CD14-positive monocyte (primary cell): ENCODE measurements around the gene NMUR1. TPM values are rescaled to one million over a fixed set of nuclear protein-coding genes. Genes with fewer than 3 reads are reported as not detected.

ENCODE experiments used
- DNase-seq, 3 donors: peaks; one replicate each; pipeline ENCODE4 v3.0.0-alpha.2; 2011 to 2022
- H2AFZ ChIP-seq: 2 replicates; pipeline ENCODE4 v1.6.0; 2012; ENCODE audit warnings: mild to moderate bottlenecking, low read depth, low read length, inconsistent platforms; ENCODE audit not compliant: insufficient read depth, poor library complexity, severe bottlenecking
- H3K27ac ChIP-seq, 2 donors: 1 replicate in 1 of 2; 2 replicates in 1 of 2; pipeline ENCODE4 v1.5.1; 2012 to 2013; ENCODE audit warnings: low read length in 2 of 2, control low read depth in 1 of 2, inconsistent platforms in 1 of 2, low read depth in 1 of 2, mild to moderate bottlenecking in 1 of 2
- H3K27me3 ChIP-seq, 2 donors: one replicate each; pipeline versions ENCODE4 v1.6.0 to v1.6.1; 2011 to 2013; ENCODE audit warnings: low read length in 2 of 2; ENCODE audit not compliant: control insufficient read depth in 2 of 2, insufficient read depth in 2 of 2
- H3K36me3 ChIP-seq, 2 donors: replicated peaks in 1 of 2; 1 replicate in 1 of 2; 2 replicates in 1 of 2; pipeline versions ENCODE4 v1.5.1 to v1.6.1; 2012 to 2013; ENCODE audit warnings: low read length in 2 of 2, control low read depth in 1 of 2, inconsistent platforms in 1 of 2, mild to moderate bottlenecking in 1 of 2; ENCODE audit not compliant: insufficient read depth in 2 of 2, control insufficient read depth in 1 of 2
- H3K4me1 ChIP-seq, 2 donors: 1 replicate in 1 of 2; 2 replicates in 1 of 2; pipeline versions ENCODE4 v1.5.1 to v1.6.1; 2012 to 2013; ENCODE audit warnings: low read length in 2 of 2, control low read depth in 1 of 2, inconsistent platforms in 1 of 2, mild to moderate bottlenecking in 1 of 2, moderate library complexity in 1 of 2; ENCODE audit not compliant: insufficient read depth in 2 of 2, control insufficient read depth in 1 of 2
- H3K4me2 ChIP-seq: replicated peaks from 2 replicates; pipeline ENCODE3; 2012; ENCODE audit warnings: low read length, moderate library complexity, mild to moderate bottlenecking; ENCODE audit not compliant: poor library complexity, severe bottlenecking; ENCODE audit errors: extremely low read depth
- H3K4me3 ChIP-seq, 3 experiments: fragments of 200-600 bp in 1 of 3; sonication (generic) in 1 of 3; replicated peaks in 1 of 3; 1 replicate in 2 of 3; 2 replicates in 1 of 3; pipeline ENCODE4 v1.5.1; 2011 to 2013; ENCODE audit warnings: low read length in 3 of 3, mild to moderate bottlenecking in 3 of 3, control low read depth in 2 of 3, low read depth in 2 of 3, inconsistent platforms in 1 of 3, moderate library complexity in 1 of 3
- H3K79me2 ChIP-seq: 2 replicates; pipeline ENCODE4 v1.6.0; 2012; ENCODE audit warnings: mild to moderate bottlenecking, control low read depth, inconsistent platforms, low read length, moderate library complexity; ENCODE audit not compliant: insufficient read depth
- H3K9ac ChIP-seq: 2 replicates; pipeline ENCODE4 v1.6.0; 2017; ENCODE audit warnings: low read length, mild to moderate bottlenecking; ENCODE audit not compliant: insufficient read depth, poor library complexity, severe bottlenecking
- H3K9me3 ChIP-seq, 2 donors: replicated peaks in 1 of 2; 1 replicate in 1 of 2; 2 replicates in 1 of 2; pipeline versions ENCODE4 v1.5.1 to v1.6.1; 2012 to 2013; ENCODE audit warnings: low read length in 2 of 2, control low read depth in 1 of 2; ENCODE audit not compliant: control insufficient read depth in 1 of 2, insufficient read depth in 1 of 2
- H4K20me1 ChIP-seq: 2 replicates; pipeline ENCODE4 v1.6.0; 2012; ENCODE audit warnings: mild to moderate bottlenecking, low read length, control low read depth, moderate library complexity; ENCODE audit not compliant: insufficient read depth
- H3K27ac Mint-ChIP-seq, 7 donors: one replicate each; pipeline ENCODE4 v1.8.0; 2020; ENCODE audit warnings: mild to moderate bottlenecking in 7 of 7, mixed read lengths in 7 of 7, moderate library complexity in 6 of 7, inconsistent platforms in 2 of 7
- H3K27me3 Mint-ChIP-seq, 3 donors: one replicate each; pipeline ENCODE4 v1.8.0; 2021 to 2022; ENCODE audit warnings: low read depth in 3 of 3, mild to moderate bottlenecking in 3 of 3, mixed read lengths in 3 of 3, moderate library complexity in 3 of 3, inconsistent platforms in 1 of 3
- H3K36me3 Mint-ChIP-seq, 2 donors: one replicate each; pipeline ENCODE4 v1.8.0; 2020; ENCODE audit warnings: mixed read lengths in 2 of 2, inconsistent platforms in 1 of 2, mild to moderate bottlenecking in 1 of 2
- H3K4me1 Mint-ChIP-seq: one replicate; pipeline ENCODE4 v1.8.0; 2020; ENCODE audit warnings: mild to moderate bottlenecking, mixed read lengths
- H3K4me3 Mint-ChIP-seq, 2 donors: one replicate each; pipeline ENCODE4 v1.8.0; 2020; ENCODE audit warnings: mild to moderate bottlenecking in 2 of 2, mixed read lengths in 2 of 2, moderate library complexity in 1 of 2
- H3K9me3 Mint-ChIP-seq, 7 donors: one replicate each; pipeline ENCODE4 v1.8.0; 2020 to 2022; ENCODE audit warnings: mixed read lengths in 7 of 7, mild to moderate bottlenecking in 6 of 7, moderate library complexity in 6 of 7, inconsistent platforms in 2 of 7
- CTCF ChIP-seq: fragments of 200-600 bp; IDR thresholded peaks from one replicate; pipeline ENCODE4 v1.8.0; 2022; ENCODE audit warnings: antibody characterized with exemption, mild to moderate bottlenecking
- WGBS: methylation state at CpG from one replicate; pipeline ENCODE4 v1.1.5; 2013; ENCODE audit warnings: missing lambda C conversion rate; ENCODE audit not compliant: insufficient coverage; 5-methylcytosine and 5-hydroxymethylcytosine counted together
- intact Hi-C, 2 donors: fragments of 100-400 bp; cut with micrococcal nuclease; formaldehyde crosslinking; loops; one replicate each; pipeline versions ENCODE4 v1.15.0 to v1.15.1; 2023
- polyA plus RNA-seq, 3 donors: library from polyadenylated mRNA; depleted of rRNA in 1 of 3; unstranded in 2 of 3; stranded (reverse) in 1 of 3; fragments of 300-500 nt in 2 of 3; fragments of >200 nt in 1 of 3; fragmentation: Illumina TruSeq in 2 of 3; gene quantifications; 1 replicate in 2 of 3; 2 replicates in 1 of 3; pipeline ENCODE4 v1.2.3, GENCODE V29; 2012 to 2021

Gene NMUR1
- polyA plus RNA-seq, 3 donors = not detected

DNA sequence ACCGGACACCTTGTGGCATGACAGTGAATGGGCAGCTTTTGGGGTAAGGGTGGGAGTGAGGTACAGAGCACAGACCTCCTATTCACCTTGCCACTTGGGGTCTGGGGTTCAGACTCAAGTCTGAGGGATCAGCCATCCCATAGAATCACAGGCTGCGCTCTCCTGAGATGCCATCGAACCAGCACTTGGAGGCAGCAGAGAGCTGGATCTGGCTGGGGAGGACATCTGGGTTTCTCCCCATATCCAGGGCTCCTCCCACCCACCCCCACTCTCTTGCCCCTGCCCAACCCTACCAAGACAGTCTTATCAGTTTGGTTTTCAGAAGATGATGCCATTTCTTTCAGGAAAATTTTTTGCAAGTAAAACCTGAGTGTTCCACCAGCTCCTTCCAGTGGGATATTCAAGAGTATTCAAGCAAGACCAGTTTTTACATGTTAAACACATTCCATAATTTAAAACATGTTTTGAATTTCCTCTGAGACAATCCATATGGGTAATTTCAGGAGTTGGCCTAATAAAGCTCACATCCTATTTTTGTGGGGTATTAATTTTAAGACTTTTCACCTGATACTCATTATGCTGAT is 33.2 kb upstream of the NMUR1 start:
- no peak overlapping the region for H3K4me3 Mint-ChIP-seq
- no CpG with 5 or more reads among the region's 3 CpGs for WGBS

More for the DNA sequence above, 33.2 kb upstream of the NMUR1 start:
- Mint-ChIP-seq H3K4me1 (no peaks in the 10 kb centered on the region), H3K27ac (no peak overlapping the region), H3K27me3 (peaks cover 0 to 3% (median under 1%) of the 10 kb centered on the region in 3 donors), H3K9me3 (peaks cover 0 to 3% (median 0%) of the 10 kb centered on the region in 7 donors), H3K36me3 (no peaks in the 10 kb centered on the region)
- no peak overlapping the region for H2AFZ ChIP-seq
- H3K36me3 ChIP-seq = no peaks in the 10 kb centered on the region
- H3K27me3 ChIP-seq = no peaks in the 10 kb centered on the region
- intact Hi-C loops = loop anchor here (5.0 kb wide), 2 partner anchors 39 to 154 kb away; no protein-coding TSS in a partner anchor
- no peak overlapping the region for H3K4me3 ChIP-seq
- H3K27ac ChIP-seq = no peak overlapping the region
- TF ChIP-seq CTCF = peak; percentile 78
- no peaks in the 10 kb centered on the region for H4K20me1 ChIP-seq
- H3K9me3 ChIP-seq = no peaks in the 10 kb centered on the region
- no peaks in the 10 kb centered on the region for H3K79me2 ChIP-seq
- peak; percentile 34 to 57 (median 43) for DNase-seq
- no peak overlapping the region for H3K9ac ChIP-seq
- no peak overlapping the region for H3K4me2 ChIP-seq
- H3K4me1 ChIP-seq = no peaks in the 10 kb centered on the region
